ENCODE data around the gene CASP6.

The CASP6 gene

DNA sequence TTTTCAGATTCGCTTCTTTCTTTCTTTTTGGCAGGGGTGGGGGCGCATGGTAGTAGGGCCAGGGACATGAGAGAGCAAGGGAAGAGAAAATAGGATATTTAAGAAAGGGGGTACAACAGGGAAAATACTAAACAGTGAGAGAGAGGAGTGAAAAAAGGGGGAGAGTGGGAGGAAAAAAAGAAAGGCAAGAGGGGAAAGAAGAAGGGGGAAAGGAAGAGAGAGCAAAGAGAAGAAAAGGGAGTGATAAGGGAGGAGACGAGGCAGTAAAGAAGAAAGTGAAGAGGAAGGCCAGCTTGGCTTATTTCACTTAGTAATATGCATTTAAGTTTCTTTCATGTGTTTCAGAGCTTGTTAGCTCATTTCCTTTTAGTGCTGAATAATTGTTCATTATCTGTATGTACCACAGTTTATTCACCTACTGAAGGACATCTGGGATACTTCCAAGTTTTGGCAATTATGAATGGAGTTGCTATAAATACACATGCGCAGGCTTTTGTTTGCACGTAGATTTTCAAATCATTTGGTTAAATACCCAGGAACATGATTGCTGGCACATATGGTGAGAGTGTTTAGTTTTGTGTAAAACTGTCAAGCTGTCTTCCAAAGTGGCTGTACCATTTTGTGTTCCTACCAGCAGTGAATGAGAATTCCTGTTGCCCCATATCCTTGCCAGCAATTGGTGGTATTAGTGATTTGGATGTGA, 37.3 kb downstream of the CASP6 start:
- peak; percentile 26 for DNase-seq

GRCh38 chr4:109662771-109663170, 40.5 kb downstream of the CASP6 start:
- DNase-seq = no peak

- no peak for DNase-seq
Observed at GRCh38 chr4:109662116-109662515, 41.1 kb downstream of the CASP6 start.

DNA sequence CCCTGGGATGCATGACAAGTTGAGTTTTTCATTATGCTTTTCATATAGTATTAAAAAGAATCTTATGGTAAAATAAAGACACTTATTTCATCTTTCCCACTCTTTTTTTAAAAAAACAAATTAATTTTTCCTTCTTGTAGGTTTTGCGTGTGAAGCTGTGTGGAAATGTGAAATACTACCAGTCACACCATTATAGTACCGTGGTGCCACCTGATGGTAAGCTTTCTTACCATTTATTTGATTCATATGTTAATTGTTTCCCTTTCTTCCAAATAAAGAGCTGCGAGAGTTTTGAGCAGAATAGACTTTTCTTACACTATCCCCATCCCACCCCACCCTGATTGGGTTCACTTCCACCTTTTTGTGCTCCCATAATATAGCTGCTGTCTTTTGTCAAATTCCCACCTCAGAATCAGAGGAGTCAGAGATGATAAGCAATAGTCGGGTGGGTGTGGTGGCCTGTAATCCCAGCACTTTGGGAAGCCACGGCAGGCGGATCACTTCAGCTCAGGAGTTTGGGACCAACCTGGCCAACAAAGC, 44.3 kb downstream of the CASP6 start:
- DNase-seq = no peak

DNA sequence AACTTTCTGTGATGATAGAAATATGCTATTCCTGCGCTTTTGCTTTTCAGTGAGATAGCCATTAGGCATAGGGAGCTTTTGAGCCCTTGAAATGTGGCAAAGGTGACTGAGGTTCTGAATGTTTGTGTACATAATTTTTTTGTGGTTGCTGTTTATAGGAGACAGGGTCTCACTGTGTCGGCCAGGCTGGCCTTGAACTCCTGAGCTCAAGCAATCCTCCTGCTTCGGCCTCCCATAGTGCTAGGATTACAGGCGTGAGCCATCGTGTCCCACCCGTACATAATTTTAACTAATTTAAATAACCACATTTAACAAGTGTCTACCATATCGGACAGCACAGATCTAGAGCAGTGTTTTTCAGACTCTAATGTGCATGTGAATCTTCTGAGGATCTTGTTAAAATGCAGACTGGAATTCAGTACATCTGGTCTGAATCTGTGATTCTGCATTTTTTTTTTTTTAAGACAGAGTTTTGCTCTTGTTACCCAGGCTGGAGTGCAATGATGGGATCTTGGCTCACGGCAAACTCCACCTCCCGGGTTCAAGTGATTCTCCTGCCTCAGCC, 45.3 kb downstream of the CASP6 start:
- no peak for DNase-seq

- DNase-seq = no peak
Observed at GRCh38 chr4:109655396-109655795, 47.8 kb downstream of the CASP6 start.

DNA sequence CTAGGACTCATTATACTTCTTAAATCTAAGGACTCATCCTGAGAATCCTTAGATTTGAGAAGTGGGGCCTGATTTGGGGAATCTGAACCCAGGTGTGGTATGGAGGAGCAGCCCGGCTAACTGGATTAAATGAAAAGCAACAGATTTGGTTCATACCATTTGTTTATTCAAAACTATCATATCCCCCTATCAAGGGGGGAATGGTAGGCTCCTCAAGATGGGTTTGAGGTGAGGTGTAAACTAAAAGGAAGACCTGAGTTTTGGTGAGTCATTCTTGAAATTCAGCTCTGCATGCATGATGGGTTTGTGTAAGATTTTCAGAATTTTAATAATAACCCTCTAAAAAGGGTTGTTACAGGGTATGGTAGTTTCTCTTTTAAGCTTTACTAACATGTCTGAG, 53.4 kb downstream of the CASP6 start:
- no peak for DNase-seq

GRCh38 chr4:109648997-109649575, 54.2 kb downstream of the CASP6 start:
- DNase-seq = no peak

DNA sequence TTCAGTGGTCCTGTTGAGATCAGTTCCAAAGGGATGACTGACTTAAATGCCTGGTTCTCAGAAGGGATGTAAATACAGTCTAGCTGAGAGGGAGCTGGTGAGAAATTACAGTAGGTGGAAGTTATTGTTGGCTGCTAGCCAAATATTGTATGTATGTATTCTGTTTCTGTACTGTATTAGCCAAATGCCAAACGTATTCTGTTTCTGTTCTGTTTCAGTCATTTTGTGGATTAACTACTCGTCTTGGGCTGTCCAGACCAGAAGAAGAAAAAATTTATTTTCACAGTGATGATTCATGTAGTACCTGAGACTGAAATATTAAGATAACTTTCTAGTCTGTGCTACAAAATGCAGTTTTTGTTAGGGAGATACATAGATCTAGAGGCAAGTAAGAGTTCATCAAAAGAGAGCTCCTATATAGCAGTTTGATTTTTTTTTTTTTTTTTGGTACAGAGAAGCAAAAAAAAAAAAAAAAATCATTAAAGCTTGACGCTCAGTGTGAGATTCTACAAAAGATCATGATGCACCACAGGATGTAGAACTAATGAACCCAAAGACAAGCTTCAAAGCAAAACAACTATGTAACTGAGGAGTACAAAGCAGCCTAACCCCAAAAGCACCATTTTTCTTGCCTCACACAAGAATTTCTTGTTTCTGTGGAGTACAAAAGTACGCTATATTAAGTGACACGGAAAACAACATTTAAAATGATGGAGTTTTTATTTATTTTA, 54.8 kb downstream of the CASP6 start:
- no peak for DNase-seq

GRCh38 chr4:109645874-109646710, 57.2 kb downstream of the CASP6 start:
- no peak for DNase-seq

GRCh38 chr4:109640644-109641043, 62.6 kb downstream of the CASP6 start:
- no peak for DNase-seq
